Ovary (tissue), 3 donors: ENCODE results near the gene TP53I3.

Experiments used
- POLR2A ChIP-seq: fragments of 450-650 bp; IDR thresholded peaks from one replicate; pipeline ENCODE4 v1.6.1; 2017; ENCODE audit warnings: antibody characterized with exemption, mild to moderate bottlenecking, moderate library complexity
- TF ChIP-seq, protein P1 (sequence below), 3 donors: fragments of 450-650 bp in 2 of 3; fragments of 200-600 bp in 1 of 3; IDR thresholded peaks; one replicate each; pipeline versions ENCODE4 v1.5.1 to v1.8.0; 2016 to 2022; ENCODE audit warnings: antibody characterized with exemption in 3 of 3, mild to moderate bottlenecking in 1 of 3
- donor health status: DM: no; HTN: no; CAD: no.

DNA sequence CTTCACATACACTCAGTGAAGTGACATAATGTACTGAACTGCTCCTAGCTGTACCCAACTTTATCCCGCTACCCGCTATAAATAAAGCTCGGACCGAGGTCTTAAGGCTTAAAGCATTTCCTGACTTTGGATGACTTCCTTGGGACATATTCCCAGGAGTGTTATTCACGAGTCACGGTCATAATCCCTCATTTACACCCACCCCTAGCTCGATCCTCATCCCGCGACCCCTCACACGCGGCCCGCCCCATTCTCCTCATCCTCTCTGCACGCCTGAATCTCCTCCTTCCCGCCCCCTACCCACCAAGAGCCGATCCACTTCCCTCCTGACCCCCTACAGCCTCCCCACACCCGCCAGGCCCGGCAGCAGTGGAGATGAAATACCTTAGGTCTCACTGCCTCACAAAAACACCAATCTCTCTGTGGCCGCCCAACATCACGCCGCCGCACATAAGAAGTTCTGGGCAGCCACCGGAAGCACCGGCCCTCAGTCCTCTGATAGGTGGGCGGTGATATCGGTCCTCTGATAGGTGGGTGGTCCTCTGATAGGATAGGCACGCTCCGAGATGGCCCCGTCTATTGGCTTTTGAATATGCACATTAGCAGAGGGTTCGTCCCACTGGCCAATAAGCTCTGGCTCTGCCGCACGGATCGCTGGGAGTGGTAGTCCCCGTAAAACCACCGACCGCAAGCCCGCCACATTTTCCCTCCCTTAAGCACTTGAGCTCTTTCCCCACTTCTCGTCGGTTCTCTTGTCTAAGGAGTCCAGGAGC lies 37.5 kb downstream of the TP53I3 start, which contains the start of gene WDCP:
- TF ChIP-seq, protein P1, sequence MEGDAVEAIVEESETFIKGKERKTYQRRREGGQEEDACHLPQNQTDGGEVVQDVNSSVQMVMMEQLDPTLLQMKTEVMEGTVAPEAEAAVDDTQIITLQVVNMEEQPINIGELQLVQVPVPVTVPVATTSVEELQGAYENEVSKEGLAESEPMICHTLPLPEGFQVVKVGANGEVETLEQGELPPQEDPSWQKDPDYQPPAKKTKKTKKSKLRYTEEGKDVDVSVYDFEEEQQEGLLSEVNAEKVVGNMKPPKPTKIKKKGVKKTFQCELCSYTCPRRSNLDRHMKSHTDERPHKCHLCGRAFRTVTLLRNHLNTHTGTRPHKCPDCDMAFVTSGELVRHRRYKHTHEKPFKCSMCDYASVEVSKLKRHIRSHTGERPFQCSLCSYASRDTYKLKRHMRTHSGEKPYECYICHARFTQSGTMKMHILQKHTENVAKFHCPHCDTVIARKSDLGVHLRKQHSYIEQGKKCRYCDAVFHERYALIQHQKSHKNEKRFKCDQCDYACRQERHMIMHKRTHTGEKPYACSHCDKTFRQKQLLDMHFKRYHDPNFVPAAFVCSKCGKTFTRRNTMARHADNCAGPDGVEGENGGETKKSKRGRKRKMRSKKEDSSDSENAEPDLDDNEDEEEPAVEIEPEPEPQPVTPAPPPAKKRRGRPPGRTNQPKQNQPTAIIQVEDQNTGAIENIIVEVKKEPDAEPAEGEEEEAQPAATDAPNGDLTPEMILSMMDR (IDR thresholded peaks at IDR 0.05), result no peak
- TF ChIP-seq POLR2A, result peak; percentile 40
